Upper lobe of right lung (tissue), 1 donor: ENCODE results near the gene CEPT1. TPM values are rescaled to one million over a fixed set of nuclear protein-coding genes. Genes with fewer than 3 reads are reported as not detected.

Experiments
- ATAC-seq: fragments of 200-7000 bp; cut with Tn5 transposase; one replicate; pipeline ENCODE4 v1.9.1; 2020; ENCODE audit warnings: mild to moderate bottlenecking, moderate library complexity
- DNase-seq: peaks from one replicate; pipeline ENCODE4 v3.0.0-alpha.2; 2020
- H3K27ac ChIP-seq: fragments of 200-600 bp; one replicate; pipeline ENCODE4 v1.8.0; 2022
- H3K27me3 ChIP-seq: fragments of 200-600 bp; one replicate; pipeline ENCODE4 v1.8.0; 2022; ENCODE audit warnings: mild to moderate bottlenecking
- H3K36me3 ChIP-seq: fragments of 200-600 bp; one replicate; pipeline ENCODE4 v1.8.0; 2022
- H3K4me1 ChIP-seq: fragments of 200-600 bp; one replicate; pipeline ENCODE4 v1.8.0; 2022
- H3K4me3 ChIP-seq: fragments of 200-600 bp; one replicate; pipeline ENCODE4 v1.8.0; 2022; ENCODE audit warnings: mild to moderate bottlenecking
- H3K9me3 ChIP-seq: fragments of 200-600 bp; one replicate; pipeline ENCODE4 v1.8.0; 2022
- CTCF ChIP-seq: fragments of 200-600 bp; IDR thresholded peaks from one replicate; pipeline ENCODE4 v1.8.0; 2022; ENCODE audit warnings: antibody characterized with exemption
- intact Hi-C: fragments of 100-400 bp; cut with DNase I; formaldehyde crosslinking; loops from one replicate; pipeline ENCODE4 v1.11.0; 2022
- total RNA-seq: library from RNA; stranded (reverse); fragmentation: NEBNext Ultra II Directional; extraction: Animal tissue kit (Norgen Biotek cat#: 25700); gene quantifications from one replicate; pipeline ENCODE4 v1.2.1, GENCODE V29; 2021
- donor health status: DM: no; HTN: yes; CAD: no; lungs with severe emphysema.

The CEPT1 gene
- total RNA-seq, 1 donor from 2014 or later = 57.6 TPM

- Histone ChIP-seq H3K9me3 (no peaks in the 10 kb centered on the region), H3K27me3 (no peaks in the 10 kb centered on the region), H3K36me3 (no peaks in the 10 kb centered on the region), H3K4me3 (no peak overlapping the region), H3K27ac (peak overlapping the region; percentile 56), H3K4me1 (peaks cover 51% of the 10 kb centered on the region)
- peak; percentile 93 for ATAC-seq
- peak; percentile 88 for DNase-seq
- intact Hi-C loops = no loop called here
- TF ChIP-seq CTCF = peak; percentile 89
These were observed 82.5 kb downstream of the CEPT1 start for GRCh38 chr1:111222308-111223125.

- Histone ChIP-seq H3K36me3 (no peaks in the 10 kb centered on the region), H3K27me3 (no peaks in the 10 kb centered on the region), H3K9me3 (no peaks in the 10 kb centered on the region), H3K4me3 (no peak overlapping the region), H3K4me1 (peaks cover 52% of the 10 kb centered on the region), H3K27ac (no peak overlapping the region)
- ATAC-seq = no peak
- intact Hi-C loops = no loop called here
- no peak for DNase-seq
- no peak for TF ChIP-seq CTCF
These were observed 83.2 kb downstream of the CEPT1 start for GRCh38 chr1:111223126-111223685.

GRCh38 chr1:111225091-111225490, 85.1 kb downstream of the CEPT1 start:
- no peak overlapping the region for H3K27ac ChIP-seq
- no peaks in the 10 kb centered on the region for H3K9me3 ChIP-seq
- TF ChIP-seq CTCF = no peak
- intact Hi-C loops = no loop called here
- peaks cover 54% of the 10 kb centered on the region for H3K4me1 ChIP-seq
- no peak for ATAC-seq
- H3K4me3 ChIP-seq = no peak overlapping the region
- no peaks in the 10 kb centered on the region for H3K27me3 ChIP-seq
- DNase-seq = no peak
- no peaks in the 10 kb centered on the region for H3K36me3 ChIP-seq

GRCh38 chr1:111225717-111226400, 85.8 kb downstream of the CEPT1 start:
- Histone ChIP-seq H3K27ac (no peak overlapping the region), H3K4me3 (no peak overlapping the region), H3K27me3 (no peaks in the 10 kb centered on the region), H3K9me3 (no peaks in the 10 kb centered on the region), H3K36me3 (no peaks in the 10 kb centered on the region), H3K4me1 (peaks cover 48% of the 10 kb centered on the region)
- no peak for ATAC-seq
- TF ChIP-seq CTCF = no peak
- intact Hi-C loops = no loop called here
- no peak for DNase-seq

GRCh38 chr1:111227434-111227833, 87.4 kb downstream of the CEPT1 start, which contains the start of gene CHI3L2:
TSS of gene CHI3L2 (plus strand) at chr1:111227713. CDS start at chr1:111227730, 17 bp downstream.
- H3K9me3 ChIP-seq = no peaks in the 10 kb centered on the region
- peaks cover 33% of the 10 kb centered on the region for H3K4me1 ChIP-seq
- H3K4me3 ChIP-seq = no peak within 1 kb of the TSS
- intact Hi-C loops = no loop called here
- DNase-seq (no peak), ATAC-seq (peak; percentile 62)
- H3K36me3 ChIP-seq = no peaks in the 10 kb centered on the region
- H3K27ac ChIP-seq = no peak within 1 kb of the TSS
- no peak for TF ChIP-seq CTCF
- no peaks in the 10 kb centered on the region for H3K27me3 ChIP-seq
